ENCODE measurements around the gene FN1. TPM values are rescaled to one million over a fixed set of nuclear protein-coding genes. Genes with fewer than 3 reads are reported as not detected.

Gene FN1
- total and polyA plus RNA-seq, 2 of the 8 experiments (the other 6 are each of a cell fraction or from before 2014, with no cell fraction given), result 42.9 to 109 TPM

- TF ChIP-seq CBX8 (IDR thresholded peaks at IDR 0.05; ENCODE audit: borderline replicate concordance, low read depth, low read length), result no peak
- TF ChIP-seq POLR2AphosphoS5 (IDR thresholded peaks at IDR 0.05; ENCODE audit: low read depth, low read length), result peak; percentile 96
- TF ChIP-seq HDAC2 (IDR thresholded peaks at IDR 0.05; ENCODE audit: borderline replicate concordance in 1 of 2, low read depth in 2 of 2, low read length in 2 of 2), result peak in 1 of 2 experiments; percentile 76; a peak in 2 of 4 replicates
- TF ChIP-seq SP2 (IDR thresholded peaks at IDR 0.05; ENCODE audit: low read length), result no peak
- peak; percentile 53; the same call in 1 of the 2 replicates for TF ChIP-seq SP4 (IDR thresholded peaks at IDR 0.05; ENCODE audit: low read length)
- TF ChIP-seq TAF7 (optimal IDR thresholded peaks at IDR 0.05; ENCODE audit: borderline replicate concordance, low read depth, low read length), result peak; percentile 88
- TF ChIP-seq YY1 (IDR thresholded peaks at IDR 0.05; ENCODE audit: low read depth, low read length), result peak; percentile 82; the same call in 1 of the 2 replicates
- peak; percentile 45 to 78; a peak in 1 of 4 replicates for TF ChIP-seq SIN3A (conservative IDR thresholded peaks at IDR 0.05 in 1 of 2, IDR thresholded peaks at IDR 0.05 in 1 of 2; ENCODE audit: low read depth in 1 of 2, low read length in 2 of 2)
- no peak for TF ChIP-seq TEAD4 (IDR thresholded peaks at IDR 0.05; ENCODE audit: low read depth, low read length)
- TF ChIP-seq TAF1 (IDR thresholded peaks at IDR 0.05; ENCODE audit: low read depth, low read length), result peak; percentile 90
- TF ChIP-seq TCF12 (IDR thresholded peaks at IDR 0.05; ENCODE audit: low read depth, low read length), result 0 out of 2 replicates have a peak, but pooled peaks have one; percentile 23
- TF ChIP-seq GABPA (IDR thresholded peaks at IDR 0.05; ENCODE audit: borderline replicate concordance, insufficient read depth, low read length), result peak; percentile 47; the same call in 1 of the 2 replicates
- TF ChIP-seq EP300 (IDR thresholded peaks at IDR 0.05; ENCODE audit: borderline replicate concordance in 1 of 2, low read depth in 2 of 2, low read length in 2 of 2), result no peak
- peak; percentile 85 for TF ChIP-seq PHF8 (conservative IDR thresholded peaks at IDR 0.05; ENCODE audit: low read depth, low read length)
- peak; percentile 78 for TF ChIP-seq KDM4A (IDR thresholded peaks at IDR 0.05; ENCODE audit: low read depth, low read length, severe bottlenecking)
- TF ChIP-seq ASH2L (IDR thresholded peaks at IDR 0.05; ENCODE audit: low read length), result peak; percentile 81
- TF ChIP-seq GTF2F1 (IDR thresholded peaks at IDR 0.05; ENCODE audit: borderline replicate concordance, low read depth, low read length), result peak; percentile 48; the same call in 1 of the 2 replicates
- TF ChIP-seq MAX (IDR thresholded peaks at IDR 0.05), result peak; percentile 99
- TF ChIP-seq CTCF (IDR thresholded peaks at IDR 0.05; ENCODE audit: control extremely low read depth in 1 of 3, insufficient read depth in 1 of 3, low read depth in 1 of 3, low read length in 3 of 3), result 0 out of 4 replicates have a peak, but pooled peaks of 1 of the 3 experiments have one; percentile 1
- no peak for TF ChIP-seq SUZ12 (IDR thresholded peaks at IDR 0.05; ENCODE audit: low read length)
Observed at GRCh38 chr2:215311625-215312396, 124.1 kb downstream of the FN1 start, which contains the start of gene ATIC (continued).
